NCI-H2029 treated with DMSO at 0.1 percent for 48 hours (cell line): ENCODE results near the gene MLPH.

Source experiments
- DNase-seq: peaks from one replicate; lab custom pipeline; 2025; lab: John Stamatoyannopoulos, UW

MLPH gene

DNA sequence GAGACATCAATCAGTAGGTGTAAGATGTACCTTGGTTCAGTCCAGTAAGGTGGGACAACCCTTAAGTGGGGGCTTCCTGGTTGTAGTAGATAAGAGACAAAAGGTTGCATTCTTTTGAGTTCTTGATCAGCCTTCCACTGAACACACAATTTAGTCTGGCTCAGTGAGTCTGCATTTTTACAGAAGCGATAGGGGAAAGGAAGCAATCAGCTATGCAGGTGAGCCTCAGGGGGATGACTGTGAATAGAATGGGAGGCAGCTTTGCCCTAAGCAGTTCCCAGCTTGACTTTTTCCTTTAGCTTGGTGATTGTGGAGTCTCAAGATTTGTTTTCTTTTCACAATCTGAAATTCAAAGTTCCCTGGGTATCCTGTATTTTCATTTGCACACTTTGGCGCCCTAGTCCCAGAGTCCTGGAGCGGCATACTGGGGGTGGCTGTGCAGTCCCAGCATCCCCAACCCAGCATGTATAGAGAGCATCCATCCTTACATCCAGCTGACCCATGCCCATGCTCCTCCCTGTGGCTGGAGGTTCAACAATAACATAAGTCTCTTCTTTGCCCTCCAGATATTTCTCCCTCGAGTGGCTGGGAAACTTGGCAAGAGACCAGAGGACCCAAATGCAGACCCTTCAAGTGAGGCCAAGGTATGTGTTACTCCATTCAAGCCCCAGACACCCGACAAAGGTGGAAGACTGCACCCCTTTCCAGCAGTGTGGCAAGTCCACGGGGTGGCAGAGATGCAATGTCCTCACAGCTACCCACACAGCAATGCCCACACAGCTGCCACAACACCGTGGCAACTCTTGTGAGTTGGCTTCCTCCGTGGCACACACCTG is 59.2 kb downstream of the MLPH start:
- DNase-seq, result no peak

DNA sequence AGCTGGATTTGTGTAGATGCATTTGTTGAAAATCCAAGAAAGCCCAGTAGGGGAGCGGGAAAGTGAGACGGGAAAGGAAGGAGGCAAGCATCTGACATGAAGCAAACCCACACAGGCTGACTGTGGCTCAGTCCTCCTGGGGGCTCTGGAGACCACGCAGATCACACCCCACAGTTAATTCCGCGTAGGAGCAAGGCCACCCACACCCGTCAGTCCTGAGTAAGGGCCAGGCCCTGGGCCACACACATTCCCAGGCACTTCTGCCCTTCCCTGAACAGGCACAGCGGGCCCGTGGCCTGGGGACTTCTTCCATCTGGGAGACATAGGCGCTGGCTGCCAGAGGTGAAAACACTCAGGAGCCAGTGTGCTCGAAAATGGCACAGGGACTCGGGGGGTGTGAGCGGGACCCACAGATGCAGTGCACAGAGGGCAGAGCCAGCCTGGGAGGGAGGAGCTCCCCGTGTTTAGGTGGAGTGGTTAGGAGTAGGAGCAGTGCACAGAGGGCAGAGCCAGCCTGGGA is 59.9 kb downstream of the MLPH start:
- no peak for DNase-seq

GRCh38 chr2:237547841-237548416 is 60.9 kb downstream of the MLPH start:
- DNase-seq, result no peak

- DNase-seq, result no peak
Observed at GRCh38 chr2:237549216-237549615, 62.2 kb downstream of the MLPH start.

DNA sequence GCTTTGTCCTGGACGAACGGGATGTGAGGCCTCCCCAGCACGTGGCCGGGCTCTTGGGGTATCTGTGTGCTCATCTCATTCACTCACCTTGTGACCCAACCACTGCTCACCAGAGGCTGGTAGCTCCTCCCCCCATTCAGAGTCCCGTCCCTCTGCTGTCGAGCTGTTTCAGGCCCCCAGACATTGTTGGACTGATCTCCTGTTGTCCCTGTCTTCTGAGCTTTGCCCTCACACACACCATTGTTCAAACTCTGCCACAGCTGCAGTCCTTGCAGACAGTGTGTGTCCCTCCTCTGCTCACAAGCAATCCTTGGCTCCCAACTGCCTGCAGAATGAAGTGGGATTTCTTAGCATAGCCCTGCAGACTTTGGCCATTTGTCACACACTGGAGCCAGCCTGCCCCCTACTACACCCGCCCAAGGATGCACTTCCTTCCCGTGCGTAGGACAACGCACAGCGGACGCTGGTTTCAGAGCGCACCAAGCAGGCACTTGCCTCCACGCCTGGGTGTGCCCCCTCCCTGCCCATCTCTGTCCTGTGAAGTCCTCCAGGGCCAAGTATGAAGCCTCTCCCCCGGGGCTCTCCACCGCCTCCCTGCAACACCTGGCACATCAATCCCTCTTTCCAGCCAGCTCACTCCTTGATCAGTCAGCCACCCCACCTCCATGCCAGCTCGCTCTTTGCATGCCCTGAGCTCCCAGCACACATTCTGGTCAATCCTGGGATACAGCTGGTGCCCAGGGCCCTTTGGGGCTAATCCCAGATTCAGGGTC is 62.8 kb downstream of the MLPH start:
- no peak for DNase-seq

GRCh38 chr2:237551071-237551574 is 64.1 kb downstream of the MLPH start:
- DNase-seq, result no peak

- DNase-seq, result no peak
Observed at GRCh38 chr2:237552908-237553307, 65.9 kb downstream of the MLPH start.

GRCh38 chr2:237553948-237554347 is 66.9 kb downstream of the MLPH start:
- no peak for DNase-seq

- no peak for DNase-seq
Observed at GRCh38 chr2:237555560-237555959, 68.5 kb downstream of the MLPH start.

- DNase-seq, result no peak
Observed at GRCh38 chr2:237556773-237557632, 70.0 kb downstream of the MLPH start.

- DNase-seq, result no peak
Observed at GRCh38 chr2:237557633-237558015, 70.6 kb downstream of the MLPH start.

- peak; percentile 37 for DNase-seq
Observed at GRCh38 chr2:237558961-237559641, 72.0 kb downstream of the MLPH start.

GRCh38 chr2:237561221-237561620 is 74.2 kb downstream of the MLPH start:
- no peak for DNase-seq

DNA sequence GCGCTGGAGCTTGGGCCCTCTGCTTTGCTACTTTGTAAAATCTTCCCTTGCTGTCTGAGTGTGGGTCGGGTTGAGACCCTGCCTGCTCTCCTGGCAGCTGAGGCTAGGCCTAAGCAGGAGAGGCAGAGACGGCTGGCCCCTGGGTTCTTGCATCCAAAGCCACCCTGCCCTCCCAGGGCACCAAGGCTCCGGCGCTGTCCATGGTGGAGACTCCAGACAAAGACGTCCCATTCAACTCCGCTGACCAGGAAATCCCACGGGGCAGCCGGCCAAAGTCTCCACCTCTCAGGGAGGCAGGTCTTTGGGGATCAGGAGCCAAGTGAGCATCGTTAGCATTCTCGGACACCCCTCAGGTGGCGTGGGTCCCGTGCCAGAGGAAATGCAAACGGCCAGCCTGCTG is 76.8 kb downstream of the MLPH start:
- DNase-seq, result no peak

DNA sequence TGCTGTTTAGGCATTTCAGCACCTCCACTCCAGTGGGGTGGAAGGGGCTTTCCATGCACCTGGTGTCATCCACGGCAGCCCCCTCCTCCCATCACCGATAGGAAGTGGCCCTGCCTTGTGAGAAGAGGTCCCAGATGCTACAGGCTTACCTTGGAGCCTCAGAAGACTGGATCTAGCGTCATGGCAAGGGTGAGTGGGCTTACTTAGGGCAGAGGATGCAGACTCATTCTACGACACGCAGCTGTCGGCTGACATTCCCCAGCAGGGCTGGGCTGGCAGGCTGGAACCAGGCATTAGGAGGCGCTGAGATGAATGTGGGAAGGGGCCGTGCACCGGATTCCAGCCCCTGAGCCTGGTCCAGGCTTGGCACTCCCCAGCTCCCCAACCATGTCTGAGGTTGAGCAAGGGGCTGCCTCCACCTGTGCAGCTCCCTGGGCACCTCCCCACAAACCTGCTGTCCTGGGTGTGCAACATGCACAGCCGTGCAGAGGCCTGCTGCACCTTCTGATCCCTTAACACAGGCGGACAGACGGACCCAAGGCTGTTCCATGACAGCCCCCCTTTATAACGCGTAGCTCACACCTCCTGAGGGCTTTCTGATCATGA is 77.6 kb downstream of the MLPH start:
- DNase-seq, result no peak

DNA sequence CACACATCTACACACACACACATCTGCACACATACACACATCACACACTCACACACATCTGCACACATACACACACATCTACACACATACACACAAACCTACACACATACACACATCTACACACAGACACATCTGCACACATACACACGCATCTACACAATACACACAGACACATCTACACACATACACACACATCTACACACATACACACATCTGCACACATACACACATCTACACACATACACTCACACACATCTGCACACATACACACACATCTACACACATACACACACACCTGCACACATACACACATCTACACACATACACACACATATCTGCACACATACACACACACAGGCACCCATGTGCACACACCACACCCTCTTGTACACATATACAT is 78.9 kb downstream of the MLPH start:
- DNase-seq, result no peak

DNA sequence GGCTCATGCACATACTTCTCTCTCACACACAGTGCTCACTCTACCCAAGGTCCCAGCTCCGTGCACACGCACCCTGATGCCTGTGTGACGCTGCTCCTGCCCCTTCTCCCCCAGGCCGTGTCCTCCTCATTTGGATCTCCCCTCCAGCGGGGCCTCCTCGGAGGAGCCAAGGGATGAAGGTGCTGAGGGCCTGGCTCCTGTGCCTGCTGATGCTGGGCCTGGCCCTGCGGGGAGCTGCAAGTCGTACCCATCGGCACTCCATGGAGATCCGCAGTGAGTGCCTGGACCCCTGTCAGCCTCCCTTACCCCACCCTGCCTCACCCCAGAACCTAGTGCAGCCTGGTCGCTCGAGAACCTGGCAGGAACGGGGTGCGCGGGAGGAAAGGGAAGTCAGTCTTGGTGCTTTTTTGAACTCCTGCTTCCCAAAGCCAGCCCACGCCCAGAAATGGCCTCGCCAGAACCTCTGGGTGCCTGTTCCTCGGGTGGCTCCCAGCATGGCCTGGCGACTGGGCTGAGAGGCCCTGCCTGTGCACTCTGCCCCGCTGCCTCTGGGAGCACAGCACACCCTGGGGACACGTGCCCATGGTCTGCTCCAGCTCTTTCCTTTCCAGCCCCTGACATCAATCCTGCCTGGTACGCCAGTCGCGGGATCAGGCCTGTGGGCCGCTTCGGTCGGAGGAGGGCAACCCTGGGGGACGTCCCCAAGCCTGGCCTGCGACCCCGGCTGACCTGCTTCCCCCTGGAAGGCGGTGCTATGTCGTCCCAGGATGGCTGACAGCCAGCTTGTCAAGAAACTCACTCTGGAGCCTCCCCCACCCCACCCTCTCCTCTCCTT is 79.6 kb downstream of the MLPH start, which contains the start of gene PRLH:
Gene PRLH, plus strand, starts transcription at position 174 of the 835 bp plus-strand sequence. Its CDS starts 0 bp downstream, at position 174.
- no peak for DNase-seq

DNA sequence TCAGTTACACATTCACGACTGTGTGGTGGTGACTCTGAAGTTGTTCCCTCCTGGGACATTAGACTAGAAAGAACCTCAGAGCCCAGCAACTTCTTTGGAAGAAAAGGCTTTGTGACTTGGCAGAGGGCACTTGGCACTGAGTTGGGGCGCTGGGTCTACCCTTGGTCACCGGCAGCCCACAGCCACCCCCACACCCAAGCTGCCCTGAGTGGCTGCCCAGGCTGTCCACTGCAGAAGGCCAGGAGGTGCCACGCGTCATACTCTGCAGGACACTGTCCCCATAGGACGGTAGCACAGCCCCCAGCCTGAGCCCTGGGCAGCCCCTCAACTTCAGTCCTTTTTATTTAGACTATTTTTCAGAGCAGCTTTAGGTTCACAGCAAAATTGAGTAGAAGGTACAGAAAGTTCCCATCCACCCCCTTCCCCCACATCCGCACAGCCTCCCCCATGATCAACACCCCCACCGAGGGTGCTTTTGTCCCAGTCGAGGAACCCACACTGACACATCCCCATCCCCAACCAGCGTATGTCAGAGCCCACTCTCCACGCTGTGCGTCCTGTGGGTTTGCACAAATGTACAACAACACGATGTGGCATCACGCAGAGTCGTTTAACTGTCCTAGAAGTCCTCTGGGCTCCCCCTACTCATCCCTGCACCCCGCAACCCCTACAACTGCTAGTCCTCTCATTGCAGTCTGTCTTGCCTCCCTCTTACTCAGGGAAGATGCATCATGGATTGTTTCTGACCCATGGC is 80.4 kb downstream of the MLPH start:
- DNase-seq, result no peak
